ENCODE data around the gene SLC9C1. TPM values are rescaled to one million over a fixed set of nuclear protein-coding genes. Genes with fewer than 3 reads are reported as not detected.

Gene SLC9C1
- polyA plus RNA-seq, 1 experiment: not detected

DNA sequence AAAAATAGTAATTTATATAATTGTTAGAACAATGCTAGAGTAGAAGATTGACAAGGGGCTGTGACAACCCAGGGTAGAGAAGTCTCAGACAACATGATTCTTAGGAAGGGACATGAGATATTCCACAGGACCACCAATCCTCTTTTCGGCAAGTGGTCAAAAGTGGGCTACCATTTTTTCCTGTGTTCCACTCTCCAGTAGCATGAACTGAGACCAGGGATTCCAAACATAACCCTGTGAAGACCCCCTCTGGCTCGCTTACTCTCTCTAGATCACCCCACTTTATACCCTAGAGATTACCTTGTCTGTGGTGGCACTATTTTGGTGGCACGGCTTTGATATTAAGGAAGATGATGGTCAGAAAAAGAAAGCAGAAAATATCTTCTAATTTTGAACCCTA, 161.9 kb downstream of the SLC9C1 start:
- Histone ChIP-seq H3K4me3 (ENCODE audit: low read depth, low read length) (no peak overlapping the region), H3K9me3 (ENCODE audit: control insufficient read depth, insufficient read depth, low read length) (no peaks in the 10 kb centered on the region), H3K27me3 (ENCODE audit: control insufficient read depth, insufficient read depth, low read length) (no peaks in the 10 kb centered on the region), H3K27ac (ENCODE audit: low read depth, low read length) (no peak overlapping the region)
- ChIA-PET CTCF (no interaction called here), POLR2A (no interaction called here)
- DNase-seq (ENCODE audit: low read depth, low spot score): no peak
- TF ChIP-seq, protein P1, sequence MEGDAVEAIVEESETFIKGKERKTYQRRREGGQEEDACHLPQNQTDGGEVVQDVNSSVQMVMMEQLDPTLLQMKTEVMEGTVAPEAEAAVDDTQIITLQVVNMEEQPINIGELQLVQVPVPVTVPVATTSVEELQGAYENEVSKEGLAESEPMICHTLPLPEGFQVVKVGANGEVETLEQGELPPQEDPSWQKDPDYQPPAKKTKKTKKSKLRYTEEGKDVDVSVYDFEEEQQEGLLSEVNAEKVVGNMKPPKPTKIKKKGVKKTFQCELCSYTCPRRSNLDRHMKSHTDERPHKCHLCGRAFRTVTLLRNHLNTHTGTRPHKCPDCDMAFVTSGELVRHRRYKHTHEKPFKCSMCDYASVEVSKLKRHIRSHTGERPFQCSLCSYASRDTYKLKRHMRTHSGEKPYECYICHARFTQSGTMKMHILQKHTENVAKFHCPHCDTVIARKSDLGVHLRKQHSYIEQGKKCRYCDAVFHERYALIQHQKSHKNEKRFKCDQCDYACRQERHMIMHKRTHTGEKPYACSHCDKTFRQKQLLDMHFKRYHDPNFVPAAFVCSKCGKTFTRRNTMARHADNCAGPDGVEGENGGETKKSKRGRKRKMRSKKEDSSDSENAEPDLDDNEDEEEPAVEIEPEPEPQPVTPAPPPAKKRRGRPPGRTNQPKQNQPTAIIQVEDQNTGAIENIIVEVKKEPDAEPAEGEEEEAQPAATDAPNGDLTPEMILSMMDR (IDR thresholded peaks at IDR 0.05; ENCODE audit: low read depth, low read length): no peak

DNA sequence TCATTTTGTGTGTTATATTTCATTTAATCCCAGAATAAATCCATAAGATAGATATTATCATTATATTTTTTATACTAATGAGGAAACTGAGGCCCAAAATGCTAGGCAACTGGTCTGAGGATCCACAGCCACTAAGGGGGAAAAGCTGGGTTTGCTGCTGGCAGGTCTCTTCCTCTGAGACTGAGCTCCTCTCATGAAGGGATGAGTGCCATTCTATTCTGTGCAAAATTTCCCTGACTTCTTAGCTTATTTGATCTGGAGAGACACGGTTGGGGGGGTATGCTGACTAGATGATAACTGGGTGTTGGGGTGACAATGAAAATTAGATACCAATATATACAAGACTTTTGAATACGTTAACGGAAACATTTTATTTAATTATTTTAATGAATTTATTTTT, 162.9 kb downstream of the SLC9C1 start:
- TF ChIP-seq, protein P1 (IDR thresholded peaks at IDR 0.05; ENCODE audit: low read depth, low read length): no peak
- Histone ChIP-seq H3K27ac (ENCODE audit: low read depth, low read length) (no peak overlapping the region), H3K27me3 (ENCODE audit: control insufficient read depth, insufficient read depth, low read length) (no peaks in the 10 kb centered on the region), H3K9me3 (ENCODE audit: control insufficient read depth, insufficient read depth, low read length) (no peaks in the 10 kb centered on the region), H3K4me3 (ENCODE audit: low read depth, low read length) (no peak overlapping the region)
- ChIA-PET POLR2A (no interaction called here), CTCF (no interaction called here)
- no peak for DNase-seq (ENCODE audit: low read depth, low spot score)

DNA sequence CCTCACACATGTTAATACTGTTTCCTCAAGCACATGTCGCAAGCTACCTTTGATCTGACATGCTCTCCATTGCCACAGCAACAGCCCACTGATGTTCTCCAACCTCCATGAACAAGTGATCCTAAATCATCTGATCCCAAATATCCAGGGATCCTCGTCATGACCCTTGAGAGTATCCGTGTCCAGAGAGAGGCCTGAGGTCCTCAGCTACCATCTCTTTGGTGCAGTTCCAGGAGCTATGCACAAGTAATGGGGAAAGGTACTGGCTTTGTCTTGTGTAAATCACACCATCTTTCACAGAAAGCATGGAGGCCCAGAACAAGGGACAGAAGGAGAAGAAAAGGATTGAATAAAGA, 163.4 kb downstream of the SLC9C1 start:
- Histone ChIP-seq H3K9me3 (ENCODE audit: control insufficient read depth, insufficient read depth, low read length) (no peaks in the 10 kb centered on the region), H3K27me3 (ENCODE audit: control insufficient read depth, insufficient read depth, low read length) (no peaks in the 10 kb centered on the region), H3K4me3 (ENCODE audit: low read depth, low read length) (no peak overlapping the region), H3K27ac (ENCODE audit: low read depth, low read length) (no peak overlapping the region)
- ChIA-PET POLR2A (no interaction called here), CTCF (no interaction called here)
- TF ChIP-seq, protein P1 (IDR thresholded peaks at IDR 0.05; ENCODE audit: low read depth, low read length): no peak
- no peak for DNase-seq (ENCODE audit: low read depth, low spot score)

DNA sequence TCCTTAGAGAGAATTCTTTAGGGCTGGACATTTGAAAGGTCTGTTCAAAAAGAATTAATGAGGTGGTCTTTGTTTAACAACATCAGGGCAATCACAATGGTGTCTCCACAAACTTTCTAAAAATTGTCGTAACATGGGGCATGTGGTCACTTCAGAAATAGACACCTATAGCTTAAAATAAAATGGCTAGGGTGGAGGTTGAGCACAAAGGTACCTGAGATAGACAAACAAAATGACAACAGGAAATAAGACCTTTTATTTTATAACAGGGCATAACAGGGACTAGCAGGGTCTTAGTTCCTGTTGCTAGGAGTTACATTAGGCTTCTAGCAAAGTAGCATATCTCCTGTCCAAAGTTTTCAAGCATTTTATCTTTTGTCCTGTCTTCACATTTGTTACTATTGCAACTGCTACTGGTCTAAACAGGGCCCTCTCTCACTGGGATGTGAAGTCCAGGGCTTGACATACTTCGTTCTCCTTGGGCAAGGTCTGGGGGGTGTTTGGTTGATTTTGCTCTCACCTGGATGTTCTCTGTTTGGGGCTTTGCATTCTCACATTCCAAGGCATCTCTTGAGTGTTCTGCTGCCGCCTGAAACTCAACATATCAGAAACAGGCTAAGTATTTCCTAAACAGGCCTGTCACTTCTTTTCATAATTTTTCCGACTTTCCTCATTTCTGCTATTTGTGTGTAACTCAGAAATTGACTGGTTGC, 163.9 kb downstream of the SLC9C1 start:
- TF ChIP-seq, protein P1 (IDR thresholded peaks at IDR 0.05; ENCODE audit: low read depth, low read length): no peak
- Histone ChIP-seq H3K27ac (ENCODE audit: low read depth, low read length) (no peak overlapping the region), H3K4me3 (ENCODE audit: low read depth, low read length) (no peak overlapping the region), H3K9me3 (ENCODE audit: control insufficient read depth, insufficient read depth, low read length) (no peaks in the 10 kb centered on the region), H3K27me3 (ENCODE audit: control insufficient read depth, insufficient read depth, low read length) (no peaks in the 10 kb centered on the region)
- ChIA-PET POLR2A (no interaction called here), CTCF (interaction anchor here (3.6 kb wide), 1 partner anchor 18 kb away, joined by 18 read pairs; no protein-coding TSS in a partner anchor)
- DNase-seq (ENCODE audit: low read depth, low spot score): no peak

DNA sequence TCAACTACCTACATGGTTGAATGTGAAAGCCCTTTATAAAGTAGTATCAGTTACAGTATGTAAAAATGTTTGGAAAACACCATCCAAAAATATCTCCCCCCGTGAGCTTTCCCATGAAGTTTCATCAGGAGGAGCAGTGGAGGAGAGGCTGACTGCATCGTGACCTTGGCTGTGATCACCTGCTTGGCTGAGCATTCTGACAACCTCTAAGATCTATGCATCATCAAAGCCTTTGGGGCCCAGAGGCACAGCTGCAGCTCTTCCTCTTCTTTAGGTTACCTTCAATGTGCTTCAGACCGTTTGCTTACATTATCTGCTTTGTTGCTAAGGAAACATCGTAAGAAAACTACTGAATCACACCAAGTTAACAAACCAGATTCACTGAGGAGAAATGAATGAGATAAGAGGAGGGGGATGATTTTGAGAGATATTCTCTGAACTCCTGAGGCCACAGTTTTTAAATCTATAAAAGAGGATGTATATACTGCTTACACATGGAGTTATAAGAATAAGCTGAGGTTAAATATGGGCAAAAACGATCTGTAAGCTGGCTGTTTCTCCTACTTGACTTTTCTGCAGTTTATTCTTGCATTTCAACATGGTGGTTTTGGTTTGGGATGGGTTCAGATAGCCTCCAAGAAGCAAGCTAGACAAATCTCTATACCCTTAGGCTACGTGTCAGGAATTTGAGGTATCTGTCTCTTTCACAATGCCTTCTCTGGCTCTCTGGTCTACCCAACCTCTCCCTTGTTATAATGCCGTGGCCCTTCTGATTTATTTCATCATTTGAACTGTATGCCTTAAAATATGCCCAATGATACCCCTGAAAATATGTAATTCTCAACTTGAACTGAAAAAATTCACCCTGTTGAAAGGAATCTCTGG, 164.9 kb downstream of the SLC9C1 start:
- H3K9me3 ChIP-seq (ENCODE audit: control insufficient read depth, insufficient read depth, low read length): no peaks in the 10 kb centered on the region
- no peaks in the 10 kb centered on the region for H3K27me3 ChIP-seq (ENCODE audit: control insufficient read depth, insufficient read depth, low read length)
- H3K4me3 ChIP-seq (ENCODE audit: low read depth, low read length): no peak overlapping the region
- TF ChIP-seq, protein P1 (IDR thresholded peaks at IDR 0.05; ENCODE audit: low read depth, low read length): no peak
- ChIA-PET POLR2A (no interaction called here), CTCF (interaction anchor here (1.4 to 3.6 kb wide), 3 partner anchors 8 to 17 kb away, joined by 3 to 18 read pairs (median 5); no protein-coding TSS in a partner anchor)
- peak; percentile 16 for DNase-seq (ENCODE audit: low read depth, low spot score)
- H3K27ac ChIP-seq (ENCODE audit: low read depth, low read length): no peak overlapping the region

Measured in AG04450 (cell line).